Bronchial epithelial cell (primary cell): Measurements from ENCODE around the gene STRBP. TPM values are rescaled to one million over a fixed set of nuclear protein-coding genes. Genes with fewer than 3 reads are reported as not detected.
"Not testable (repeated sequence)": the region's sequence is repeated elsewhere in the genome, so short reads cannot be mapped to it uniquely, and the experiment has no call there.

Source experiments
- DNase-seq: peaks from one replicate; pipeline ENCODE4 v3.0.0-alpha.2; 2010; ENCODE audit warnings: low read depth
- FAIRE-seq: peaks from 2 replicates; lab custom pipeline; 2011; peaks lifted over from hg19 to GRCh38; lab: Jason Lieb, UNC
- H3K27me3 ChIP-seq: 2 replicates; pipeline ENCODE4 v1.5.1; 2011; ENCODE audit warnings: low read length; ENCODE audit not compliant: control insufficient read depth, insufficient read depth
- H3K36me3 ChIP-seq: 2 replicates; pipeline ENCODE4 v1.5.1; 2011; ENCODE audit warnings: low read length; ENCODE audit not compliant: control insufficient read depth, insufficient read depth
- H3K4me3 ChIP-seq: 2 replicates; pipeline ENCODE4 v1.5.1; 2011; ENCODE audit warnings: mild to moderate bottlenecking, low read depth, low read length, control low read depth
- CTCF ChIP-seq: IDR thresholded peaks from 2 replicates; pipeline ENCODE4 v1.5.1; 2011; ENCODE audit warnings: mild to moderate bottlenecking, moderate library complexity, low read length, control low read depth, inconsistent platforms; ENCODE audit not compliant: insufficient read depth, severe bottlenecking
- total RNA-seq: library from RNA; depleted of rRNA; stranded (reverse); fragments of >200 nt; gene quantifications from 2 replicates; pipeline ENCODE4 v1.2.1, GENCODE V29; 2014

Gene STRBP
- total RNA-seq, 1 donor from 2014 or later = 15.0 TPM

GRCh38 chr9:123253204-123253603, 15.2 kb downstream of the STRBP start:
- Histone ChIP-seq H3K36me3 (no peaks in the 10 kb centered on the region), H3K27me3 (no peaks in the 10 kb centered on the region), H3K4me3 (no peak overlapping the region)
- TF ChIP-seq CTCF = no peak
- no peak for FAIRE-seq
- DNase-seq = no peak

- Histone ChIP-seq H3K27me3 (no peaks in the 10 kb centered on the region), H3K4me3 (no peak overlapping the region), H3K36me3 (no peaks in the 10 kb centered on the region)
- no peak for TF ChIP-seq CTCF
- no peak for FAIRE-seq
- no peak for DNase-seq
These were observed 16.6 kb downstream of the STRBP start for GRCh38 chr9:123251741-123252140.

GRCh38 chr9:123251324-123251723, 17.1 kb downstream of the STRBP start:
- Histone ChIP-seq H3K27me3 (no peaks in the 10 kb centered on the region), H3K4me3 (no peak overlapping the region), H3K36me3 (no peaks in the 10 kb centered on the region)
- FAIRE-seq (no peak), DNase-seq (no peak)
- no peak for TF ChIP-seq CTCF

GRCh38 chr9:123250504-123250903, 17.9 kb downstream of the STRBP start:
- H3K27me3 ChIP-seq = no peaks in the 10 kb centered on the region
- no peak overlapping the region for H3K4me3 ChIP-seq
- FAIRE-seq (no peak), DNase-seq (no peak)
- TF ChIP-seq CTCF = no peak
- no peaks in the 10 kb centered on the region for H3K36me3 ChIP-seq

GRCh38 chr9:123249162-123249561, 19.2 kb downstream of the STRBP start:
- H3K4me3 ChIP-seq, H3K36me3 ChIP-seq, DNase-seq, FAIRE-seq, H3K27me3 ChIP-seq: not testable (repeated sequence)

GRCh38 chr9:123248630-123249029, 19.8 kb downstream of the STRBP start:
- TF ChIP-seq CTCF = no peak
- no peak overlapping the region for H3K4me3 ChIP-seq
- H3K27me3 ChIP-seq = no peaks in the 10 kb centered on the region
- DNase-seq (no peak), FAIRE-seq (no peak)
- no peaks in the 10 kb centered on the region for H3K36me3 ChIP-seq
